Natural killer cell (primary cell): Measurements from ENCODE around the gene MRM2. TPM values are rescaled to one million over a fixed set of nuclear protein-coding genes. Genes with fewer than 3 reads are reported as not detected.

Source experiments
- ATAC-seq, 3 donors: fragments of 150-1000 bp in 2 of 3; fragments of 200-7000 bp in 1 of 3; cut with Tn5 transposase; 1 replicate in 1 of 3; 2 replicates in 2 of 3; pipeline ENCODE4 v1.10.0; 2021; ENCODE audit warnings: mild to moderate bottlenecking in 2 of 3, moderate library complexity in 2 of 3
- DNase-seq, 2 donors: peaks; one replicate each; pipeline versions ENCODE4 v3.0.0 to v3.0.0-alpha.2; 2013 to 2021; ENCODE audit warnings: mixed read lengths in 1 of 2
- H3K27ac ChIP-seq: one replicate; pipeline ENCODE4 v1.5.1; 2013; ENCODE audit warnings: mild to moderate bottlenecking, low read length
- H3K27me3 ChIP-seq: one replicate; pipeline ENCODE4 v1.6.1; 2013; ENCODE audit warnings: low read length; ENCODE audit not compliant: control insufficient read depth, insufficient read depth
- H3K36me3 ChIP-seq: one replicate; pipeline ENCODE4 v1.6.1; 2013; ENCODE audit warnings: low read length; ENCODE audit not compliant: control insufficient read depth, insufficient read depth
- H3K4me1 ChIP-seq: one replicate; pipeline ENCODE4 v1.6.1; 2013; ENCODE audit warnings: low read length; ENCODE audit not compliant: control insufficient read depth, insufficient read depth
- H3K4me3 ChIP-seq: one replicate; pipeline ENCODE4 v1.5.1; 2013; ENCODE audit warnings: low read length
- H3K9me3 ChIP-seq: one replicate; pipeline ENCODE4 v1.6.1; 2013; ENCODE audit warnings: low read length; ENCODE audit not compliant: control insufficient read depth, insufficient read depth
- H3K27ac Mint-ChIP-seq, 2 donors: one replicate each; pipeline ENCODE4 v1.8.0; 2022; ENCODE audit warnings: mild to moderate bottlenecking in 2 of 2, mixed read lengths in 2 of 2, moderate library complexity in 1 of 2
- H3K27me3 Mint-ChIP-seq, 2 donors: one replicate each; pipeline ENCODE4 v1.8.0; 2022; ENCODE audit warnings: low read depth in 2 of 2, mixed read lengths in 2 of 2
- H3K36me3 Mint-ChIP-seq: one replicate; pipeline ENCODE4 v1.8.0; 2022; ENCODE audit warnings: mixed read lengths
- H3K4me1 Mint-ChIP-seq, 2 donors: one replicate each; pipeline ENCODE4 v1.8.0; 2022; ENCODE audit warnings: mixed read lengths in 2 of 2
- H3K4me3 Mint-ChIP-seq: one replicate; pipeline ENCODE4 v1.8.0; 2022; ENCODE audit warnings: mild to moderate bottlenecking, moderate library complexity, mixed read lengths
- H3K9me3 Mint-ChIP-seq, 2 donors: one replicate each; pipeline ENCODE4 v1.8.0; 2022; ENCODE audit warnings: mixed read lengths in 2 of 2
- WGBS: methylation state at CpG from one replicate; pipeline ENCODE4 v1.1.7; 2013; ENCODE audit warnings: missing lambda C conversion rate; ENCODE audit not compliant: insufficient coverage; 5-methylcytosine and 5-hydroxymethylcytosine counted together
- intact Hi-C: fragments of 100-400 bp; cut with micrococcal nuclease; formaldehyde crosslinking; loops from one replicate; pipeline ENCODE4 v1.14.2; 2022
- total RNA-seq, 4 donors: library from RNA; stranded (reverse); fragments of 120-200 nt in 1 of 4; gene quantifications; one replicate each; pipeline versions ENCODE4 v1.2.3 to v1.2.4, GENCODE V29; 2013 to 2022
- TF ChIP-seq, protein P1 (sequence below): fragments of 200-600 bp; IDR thresholded peaks from one replicate; pipeline ENCODE4 v1.8.0; 2022; ENCODE audit warnings: antibody characterized with exemption

Gene MRM2
- total RNA-seq, 3 donors from 2014 or later (not counting 1 experiment from before 2014, with no cell fraction given) = 7.9 to 12.0 (median 10.0) TPM

- Histone ChIP-seq H3K27ac (no peak overlapping the region), H3K9me3 (no peaks in the 10 kb centered on the region), H3K4me3 (peak overlapping the region; percentile 98), H3K27me3 (no peaks in the 10 kb centered on the region), H3K4me1 (peaks cover 37% of the 10 kb centered on the region), H3K36me3 (peaks cover 17% of the 10 kb centered on the region)
- intact Hi-C loops = loop anchor here (1.0 kb wide), 1 partner anchor 116 kb away; no protein-coding TSS in a partner anchor
- WGBS = 2% methylated on average over 46 of the region's 46 CpGs
- Mint-ChIP-seq H3K4me1 (peaks cover 28 to 35% of the 10 kb centered on the region in 2 donors), H3K36me3 (no peaks in the 10 kb centered on the region), H3K4me3 (peak overlapping the region; percentile 88), H3K9me3 (no peaks in the 10 kb centered on the region), H3K27me3 (no peaks in the 10 kb centered on the region), H3K27ac (peak overlapping the region; percentile 41 to 84)
- peak in 1 of 2 donors; percentile 47 for DNase-seq
- peak; percentile 47 to 65 (median 64) for ATAC-seq
- TF ChIP-seq, protein P1, sequence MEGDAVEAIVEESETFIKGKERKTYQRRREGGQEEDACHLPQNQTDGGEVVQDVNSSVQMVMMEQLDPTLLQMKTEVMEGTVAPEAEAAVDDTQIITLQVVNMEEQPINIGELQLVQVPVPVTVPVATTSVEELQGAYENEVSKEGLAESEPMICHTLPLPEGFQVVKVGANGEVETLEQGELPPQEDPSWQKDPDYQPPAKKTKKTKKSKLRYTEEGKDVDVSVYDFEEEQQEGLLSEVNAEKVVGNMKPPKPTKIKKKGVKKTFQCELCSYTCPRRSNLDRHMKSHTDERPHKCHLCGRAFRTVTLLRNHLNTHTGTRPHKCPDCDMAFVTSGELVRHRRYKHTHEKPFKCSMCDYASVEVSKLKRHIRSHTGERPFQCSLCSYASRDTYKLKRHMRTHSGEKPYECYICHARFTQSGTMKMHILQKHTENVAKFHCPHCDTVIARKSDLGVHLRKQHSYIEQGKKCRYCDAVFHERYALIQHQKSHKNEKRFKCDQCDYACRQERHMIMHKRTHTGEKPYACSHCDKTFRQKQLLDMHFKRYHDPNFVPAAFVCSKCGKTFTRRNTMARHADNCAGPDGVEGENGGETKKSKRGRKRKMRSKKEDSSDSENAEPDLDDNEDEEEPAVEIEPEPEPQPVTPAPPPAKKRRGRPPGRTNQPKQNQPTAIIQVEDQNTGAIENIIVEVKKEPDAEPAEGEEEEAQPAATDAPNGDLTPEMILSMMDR = no peak
These were observed 9.8 kb downstream of the MRM2 start for GRCh38 chr7:2231992-2232765.

DNA sequence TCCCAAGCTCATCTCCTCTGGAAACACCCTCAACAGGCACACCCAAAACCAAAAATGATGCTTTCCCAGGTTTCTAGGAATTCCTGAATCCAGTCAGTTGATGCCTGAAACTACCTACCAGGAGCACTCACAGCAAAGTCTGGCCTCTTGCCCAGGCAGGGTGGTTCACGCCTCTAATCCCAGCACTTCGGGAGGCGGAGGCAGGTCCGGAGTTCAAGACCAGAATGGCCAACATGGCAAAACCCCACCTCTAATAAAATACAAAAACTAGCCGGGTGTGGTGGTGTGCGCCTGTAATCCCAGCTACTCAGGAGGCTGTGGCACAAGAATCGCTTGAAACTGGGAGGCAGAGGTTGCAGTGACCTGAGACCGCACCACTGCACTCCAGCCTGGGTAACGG is 11.1 kb downstream of the MRM2 start:
- no peaks in the 10 kb centered on the region for H3K9me3 Mint-ChIP-seq
- 94% methylated on average over 8 of the region's 9 CpGs for WGBS
- H3K4me3 Mint-ChIP-seq = no peak overlapping the region
- H3K27me3 Mint-ChIP-seq = no peaks in the 10 kb centered on the region
- DNase-seq (no peak), ATAC-seq (no peak)
- intact Hi-C loops = no loop called here
- H3K4me1 Mint-ChIP-seq = peaks cover 31 to 35% of the 10 kb centered on the region in 2 donors
- Histone ChIP-seq H3K36me3 (peaks cover 23% of the 10 kb centered on the region), H3K4me3 (no peak overlapping the region), H3K4me1 (peaks cover 30% of the 10 kb centered on the region), H3K9me3 (no peaks in the 10 kb centered on the region), H3K27ac (no peak overlapping the region), H3K27me3 (no peaks in the 10 kb centered on the region)
- no peak overlapping the region for H3K27ac Mint-ChIP-seq
- TF ChIP-seq, protein P1 = no peak
- no peaks in the 10 kb centered on the region for H3K36me3 Mint-ChIP-seq

DNA sequence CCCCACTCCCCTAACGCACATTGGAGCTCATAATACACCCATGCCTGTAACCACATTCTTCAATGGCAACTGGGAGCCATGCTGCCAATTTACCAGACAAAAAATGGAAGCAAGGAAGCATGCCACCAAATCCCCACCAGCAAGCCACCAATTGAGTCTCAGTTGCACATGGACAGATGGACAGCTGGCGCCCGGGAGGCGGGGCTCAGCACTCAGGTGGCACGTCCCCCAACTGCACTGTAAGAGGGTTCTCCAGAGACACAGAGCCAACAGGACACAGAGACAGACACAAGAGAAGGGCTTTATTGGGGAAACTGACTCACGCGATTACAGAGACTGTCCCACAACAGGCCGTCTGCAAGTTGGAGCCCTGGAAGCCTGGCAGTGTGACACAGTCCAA is 11.8 kb downstream of the MRM2 start:
- Mint-ChIP-seq H3K4me1 (peaks cover 33 to 35% of the 10 kb centered on the region in 2 donors), H3K27me3 (no peaks in the 10 kb centered on the region), H3K4me3 (peak overlapping the region; percentile 9), H3K9me3 (no peaks in the 10 kb centered on the region), H3K36me3 (no peaks in the 10 kb centered on the region), H3K27ac (no peak overlapping the region)
- TF ChIP-seq, protein P1 = no peak
- Histone ChIP-seq H3K27me3 (no peaks in the 10 kb centered on the region), H3K4me1 (peaks cover 30% of the 10 kb centered on the region), H3K4me3 (no peak overlapping the region), H3K9me3 (no peaks in the 10 kb centered on the region), H3K27ac (no peak overlapping the region), H3K36me3 (peaks cover 22% of the 10 kb centered on the region)
- DNase-seq (no peak), ATAC-seq (no peak)
- WGBS = 98% methylated on average over 8 of the region's 8 CpGs
- intact Hi-C loops = no loop called here
